GM18951 (cell line): ENCODE measurements around the gene RAB9A.
"Not testable (repeated sequence)": the region's sequence is repeated elsewhere in the genome, so short reads cannot be mapped to it uniquely, and the experiment has no call there.

Experiments used
- POLR2A ChIP-seq: IDR thresholded peaks from 4 replicates; pipeline ENCODE4 v1.6.1; 2011; ENCODE audit warnings: mild to moderate bottlenecking; ENCODE audit not compliant: insufficient read length, insufficient read depth; ENCODE audit errors: extremely low read depth
- in situ Hi-C: fragments of 300-500 bp; cut with MboI; formaldehyde crosslinking; loops from one replicate; pipeline ENCODE4 v1.12.0; 2022; ENCODE audit warnings: low sequenced_read_pairs, mixed read lengths, inconsistent platforms; ENCODE audit not compliant: unreplicated experiment

The RAB9A gene

DNA sequence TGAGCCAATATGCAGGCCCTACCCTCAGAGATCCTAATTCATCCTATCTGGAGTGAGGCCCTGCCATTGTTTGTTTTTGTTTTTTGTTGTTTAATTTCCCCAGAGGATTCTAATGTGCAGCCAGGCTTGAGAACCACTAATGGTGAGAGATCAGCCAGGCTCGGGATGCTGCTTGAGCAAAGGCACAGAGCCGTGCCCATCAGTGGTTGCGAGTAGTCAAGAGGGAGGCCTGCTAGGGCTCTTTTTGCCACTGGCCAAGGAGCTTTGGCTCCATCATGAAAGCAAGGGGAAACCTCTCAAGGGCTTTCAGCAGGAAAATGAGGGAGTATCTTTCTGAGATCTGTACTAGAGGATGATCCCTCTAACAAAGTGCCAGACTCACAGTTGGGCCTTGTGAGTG lies 33.3 kb upstream of the RAB9A start:
- TF ChIP-seq POLR2A, result no peak
- in situ Hi-C loops, result loop anchor here (10.0 kb wide), 1 partner anchor 369 kb away; the partner anchor contains the start of gene GEMIN8

DNA sequence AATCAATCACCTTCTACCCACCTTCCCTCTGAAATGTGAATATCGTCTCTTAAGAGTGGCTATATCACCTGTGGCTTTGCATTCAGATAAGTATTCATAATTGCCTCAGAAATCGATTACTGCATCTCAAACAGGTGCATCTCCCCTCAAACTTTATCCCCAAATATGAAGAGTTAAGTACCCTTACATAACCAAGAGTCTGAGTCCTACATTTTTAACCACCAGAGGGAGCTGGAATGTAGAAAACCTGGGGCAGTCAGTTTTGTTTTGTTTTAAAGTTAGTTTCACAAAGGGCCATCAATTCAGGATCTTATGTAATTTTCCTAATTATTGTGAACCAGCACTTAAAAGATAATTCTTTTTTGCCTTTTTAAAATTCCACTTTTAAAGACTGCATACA lies 30.3 kb upstream of the RAB9A start:
- in situ Hi-C loops, result loop anchor here (10.0 kb wide), 1 partner anchor 366 kb away; the partner anchor contains the start of gene GEMIN8

DNA sequence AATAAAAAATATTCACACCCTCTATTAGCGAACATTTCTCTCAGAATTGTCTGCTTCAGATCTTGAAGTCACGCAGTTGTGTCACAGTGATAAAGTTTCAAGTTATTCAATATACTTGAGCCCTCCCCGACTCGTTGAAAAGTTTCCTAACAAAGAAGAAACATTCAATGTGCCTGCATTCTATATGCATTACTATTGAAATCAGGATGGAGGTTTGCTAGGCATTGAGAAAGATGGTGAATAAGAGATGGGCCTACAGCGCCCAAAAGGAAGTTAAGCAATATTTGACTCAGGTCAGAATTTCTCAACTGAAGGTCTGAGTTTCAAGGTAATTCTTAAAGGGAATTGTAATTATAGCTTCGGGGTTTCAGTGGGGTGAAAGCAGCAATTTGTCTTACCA lies 29.9 kb upstream of the RAB9A start:
- in situ Hi-C loops, result loop anchor here (10.0 kb wide), 1 partner anchor 366 kb away; the partner anchor contains the start of gene GEMIN8
- no peak for TF ChIP-seq POLR2A

More for the DNA sequence above, 30.3 kb upstream of the RAB9A start:
- TF ChIP-seq POLR2A, result no peak

DNA sequence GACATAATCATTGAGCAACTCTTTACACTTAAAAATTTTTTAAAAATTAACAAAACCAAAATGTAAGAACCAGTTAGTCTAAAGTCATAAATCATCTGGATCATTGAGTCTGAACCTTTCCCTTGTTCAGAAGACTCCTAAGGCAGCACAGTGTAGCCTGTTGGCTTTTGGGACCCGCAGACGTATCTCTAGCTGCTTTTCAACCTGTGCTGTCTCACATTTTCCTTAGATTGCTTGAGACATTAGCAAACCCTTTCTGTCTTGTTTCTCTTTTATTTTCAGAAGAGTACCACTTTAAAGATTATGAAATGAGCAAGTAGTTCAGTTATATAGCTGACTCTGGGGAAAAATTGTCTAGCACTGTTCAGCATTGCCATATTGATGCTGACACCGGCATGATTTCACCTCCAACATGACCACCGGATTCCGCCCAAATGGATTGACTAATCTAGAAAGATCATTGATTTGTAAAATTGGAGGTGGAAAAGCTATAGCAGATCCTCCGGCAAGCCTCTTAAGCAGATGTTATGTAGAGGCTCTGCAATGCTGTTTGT lies 27.1 kb upstream of the RAB9A start:
- no peak for TF ChIP-seq POLR2A
- in situ Hi-C loops, result loop anchor here (5.0 kb wide), 2 partner anchors 35 to 85 kb away; no protein-coding TSS in a partner anchor

DNA sequence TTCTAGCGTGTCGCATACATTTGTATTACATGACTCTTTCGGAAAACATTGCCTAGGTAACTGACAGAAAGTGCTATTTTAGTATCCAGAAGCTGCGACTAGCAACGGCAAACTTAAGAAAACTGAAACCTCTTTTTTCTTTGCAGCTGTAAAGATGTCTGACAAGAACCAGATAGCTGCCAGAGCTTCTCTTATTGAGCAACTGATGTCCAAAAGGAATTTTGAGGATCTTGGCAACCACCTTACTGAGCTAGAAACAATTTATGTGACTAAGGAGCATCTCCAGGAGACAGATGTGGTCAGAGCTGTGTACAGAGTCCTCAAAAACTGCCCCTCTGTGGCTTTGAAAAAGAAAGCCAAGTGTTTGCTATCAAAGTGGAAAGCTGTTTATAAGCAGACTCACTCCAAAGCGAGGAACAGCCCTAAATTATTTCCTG lies 26.6 kb upstream of the RAB9A start:
- TF ChIP-seq POLR2A, result no peak
- in situ Hi-C loops, result loop anchor here (5.0 kb wide), 2 partner anchors 35 to 85 kb away; no protein-coding TSS in a partner anchor

DNA sequence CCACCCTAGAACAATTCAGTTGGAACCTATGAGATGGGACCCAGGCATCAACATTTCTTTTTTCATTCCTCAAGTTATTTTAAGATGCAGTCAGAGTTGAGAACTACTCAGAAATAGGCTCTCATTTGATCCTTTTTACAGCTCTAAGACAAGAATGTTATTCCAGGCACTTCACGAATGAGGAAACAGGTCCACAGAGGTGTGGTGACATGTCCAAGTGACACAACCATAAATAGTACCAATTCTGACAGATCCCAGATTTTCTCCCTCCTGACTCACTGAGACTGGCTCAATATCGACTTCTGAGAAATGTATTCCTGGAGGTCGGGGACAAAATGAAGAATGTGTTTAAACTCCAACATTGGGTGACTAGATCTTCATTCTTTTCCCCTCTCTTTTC lies 24.9 kb upstream of the RAB9A start:
- no peak for TF ChIP-seq POLR2A
- in situ Hi-C loops, result loop anchor here (5.0 kb wide), 2 partner anchors 33 to 83 kb away; no protein-coding TSS in a partner anchor

DNA sequence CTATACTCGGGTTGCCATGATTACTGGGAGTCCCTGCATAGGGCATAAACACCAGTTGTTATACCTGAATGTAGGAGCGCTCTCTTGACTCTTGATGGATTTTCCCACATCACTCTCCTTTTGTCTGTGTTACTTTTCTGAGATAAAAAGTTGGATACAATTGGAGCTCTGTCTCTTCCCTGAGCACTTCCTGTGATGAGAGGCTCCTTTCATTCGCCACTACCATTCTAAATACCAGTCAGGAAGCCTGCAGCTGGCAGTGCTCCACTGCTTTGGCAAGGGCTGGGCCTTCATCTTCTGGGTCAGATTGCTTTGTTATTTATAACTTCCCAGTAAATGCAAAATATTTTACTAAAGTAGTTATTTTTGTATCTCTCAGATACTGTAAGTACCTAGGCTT lies 22.1 kb upstream of the RAB9A start:
- in situ Hi-C loops, result no loop called here
- TF ChIP-seq POLR2A, result no peak

DNA sequence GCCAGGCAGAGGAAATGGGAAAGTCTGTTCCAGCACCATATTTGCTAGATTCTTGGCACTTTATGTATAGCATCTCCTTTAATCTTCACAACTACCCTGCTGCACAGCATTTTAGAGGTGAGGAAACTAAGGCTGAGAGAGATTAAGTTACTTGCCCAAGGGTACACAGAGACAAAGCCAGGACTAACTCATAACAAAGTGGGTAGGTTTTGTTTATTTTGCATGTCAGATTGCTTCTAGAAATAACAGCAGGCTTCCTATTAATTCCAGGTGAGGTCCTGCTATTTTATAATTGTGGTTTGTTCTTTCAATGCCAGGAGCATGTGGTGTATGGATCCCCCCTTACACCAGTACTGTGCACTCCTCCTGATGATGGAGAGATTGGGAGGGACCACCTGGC lies 21.0 kb upstream of the RAB9A start:
- in situ Hi-C loops, result no loop called here
- TF ChIP-seq POLR2A, result no peak

DNA sequence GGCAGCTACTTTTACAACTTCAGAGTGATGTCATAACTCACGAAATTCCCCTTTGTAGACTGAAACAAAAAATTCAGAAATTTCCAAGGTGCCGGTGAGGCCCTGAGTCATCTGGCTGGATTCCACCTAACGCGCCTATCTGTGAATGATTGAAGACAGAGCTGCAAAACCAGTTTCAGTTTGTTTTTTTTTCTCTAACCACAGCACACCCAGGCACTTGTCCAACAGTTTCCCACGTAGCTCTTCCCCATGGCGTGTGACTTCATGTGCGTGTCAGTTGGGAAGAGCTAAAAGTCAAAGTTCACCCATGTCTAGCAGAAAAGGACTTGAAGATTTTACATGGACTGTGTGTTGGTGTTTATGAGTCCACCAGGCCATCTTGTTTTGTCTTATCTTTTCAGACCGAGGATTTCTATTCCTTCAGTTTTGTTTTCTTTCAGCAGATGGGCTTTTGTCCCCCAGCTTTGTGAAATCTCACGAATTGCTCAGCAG lies 19.6 kb upstream of the RAB9A start:
- TF ChIP-seq POLR2A, result no peak
- in situ Hi-C loops, result no loop called here

DNA sequence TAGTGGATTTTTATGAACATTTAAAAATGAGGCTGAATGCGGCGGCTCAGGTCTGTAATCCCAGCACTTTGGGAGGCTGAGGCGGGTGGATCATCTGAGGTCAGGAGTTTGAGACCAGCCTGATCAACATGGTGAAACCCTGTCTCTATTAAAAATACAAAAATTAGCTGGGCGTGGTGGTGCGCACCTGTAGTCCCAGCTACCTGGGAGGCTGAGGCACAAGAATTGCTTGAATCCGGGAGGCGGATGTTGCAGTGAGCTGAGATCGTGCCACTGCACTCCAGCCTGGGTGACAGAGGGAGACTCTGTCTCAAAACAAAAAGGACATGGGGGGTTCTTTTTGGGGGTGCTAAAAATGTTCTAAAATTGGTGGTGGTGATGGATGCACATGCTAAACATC lies 19.2 kb upstream of the RAB9A start:
- in situ Hi-C loops, result not testable (repeated sequence)

DNA sequence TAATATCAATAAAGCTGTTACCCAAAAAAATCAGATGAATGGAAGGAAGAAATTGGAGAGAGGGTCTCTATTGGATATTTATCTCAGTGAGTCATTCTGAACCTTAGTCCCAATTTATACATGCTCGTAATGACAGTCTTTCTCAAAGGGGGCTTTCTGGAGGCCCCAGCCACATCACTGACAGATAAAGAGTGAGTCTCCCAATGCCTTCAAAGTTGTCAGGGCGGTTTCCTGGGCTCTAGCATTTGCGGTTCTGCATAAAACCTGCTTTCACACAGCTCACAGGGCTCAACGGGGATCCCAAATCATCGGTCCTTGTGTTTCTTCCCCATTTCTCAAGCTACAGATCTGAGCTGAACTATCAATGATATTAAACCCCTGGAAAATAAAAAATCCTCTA lies 18.7 kb upstream of the RAB9A start:
- in situ Hi-C loops, result no loop called here
- no peak for TF ChIP-seq POLR2A

DNA sequence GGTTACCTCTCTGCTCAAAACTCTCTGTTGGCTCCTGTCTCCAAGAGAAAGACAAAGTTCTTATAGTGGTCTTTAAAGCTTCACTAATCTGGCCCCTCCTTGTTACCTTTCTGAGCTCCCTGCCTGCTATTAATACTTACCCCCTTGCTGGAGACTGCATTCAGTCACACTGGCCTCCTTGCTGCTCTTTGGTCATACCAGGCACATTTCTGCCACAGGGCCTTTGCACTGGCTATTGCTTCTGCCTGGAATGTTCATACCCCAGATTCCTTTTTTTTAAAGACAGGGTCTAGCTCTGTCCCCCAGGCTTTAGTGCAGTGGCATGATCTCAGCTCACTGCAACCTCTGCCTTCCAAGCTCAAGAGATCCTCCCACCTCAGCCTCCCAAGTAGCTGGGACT lies 15.9 kb upstream of the RAB9A start:
- TF ChIP-seq POLR2A, result no peak
- in situ Hi-C loops, result no loop called here

DNA sequence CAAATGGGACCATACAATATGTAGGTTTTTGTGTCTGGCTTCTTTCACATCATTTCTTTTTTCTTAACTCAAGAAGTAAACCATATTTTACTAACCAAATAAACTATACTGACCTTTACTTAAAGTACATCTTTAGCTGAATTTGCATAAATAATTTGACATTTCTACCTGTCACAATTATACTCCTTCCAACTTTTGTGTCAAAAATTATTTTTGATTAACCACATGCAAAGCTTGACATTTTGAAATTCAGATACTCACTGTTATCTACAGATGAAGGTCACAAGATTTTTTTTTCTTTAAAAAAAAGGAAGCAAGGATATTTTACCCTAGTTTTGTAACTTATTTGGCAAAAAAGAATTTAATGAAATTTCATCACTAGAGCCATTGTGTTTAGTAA lies 12.0 kb upstream of the RAB9A start:
- no peak for TF ChIP-seq POLR2A
- in situ Hi-C loops, result no loop called here

DNA sequence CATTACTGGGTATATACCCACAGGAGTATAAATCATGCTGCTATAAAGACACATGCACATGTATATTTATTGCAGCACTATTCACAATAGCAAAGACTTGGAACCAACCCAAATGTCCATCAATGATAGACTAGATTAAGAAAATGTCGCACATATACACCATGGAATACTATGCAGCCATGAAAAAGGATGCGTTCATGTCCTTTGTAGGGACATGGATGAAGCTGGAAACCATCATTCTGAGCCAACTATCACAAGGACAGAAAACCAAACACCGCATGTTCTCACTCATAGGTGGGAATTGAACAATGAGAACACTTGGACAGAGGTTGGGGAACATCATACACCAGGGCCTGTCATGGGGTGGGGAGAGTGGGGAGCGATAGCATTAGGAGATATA lies 9.2 kb upstream of the RAB9A start:
- in situ Hi-C loops, result not testable (repeated sequence)

DNA sequence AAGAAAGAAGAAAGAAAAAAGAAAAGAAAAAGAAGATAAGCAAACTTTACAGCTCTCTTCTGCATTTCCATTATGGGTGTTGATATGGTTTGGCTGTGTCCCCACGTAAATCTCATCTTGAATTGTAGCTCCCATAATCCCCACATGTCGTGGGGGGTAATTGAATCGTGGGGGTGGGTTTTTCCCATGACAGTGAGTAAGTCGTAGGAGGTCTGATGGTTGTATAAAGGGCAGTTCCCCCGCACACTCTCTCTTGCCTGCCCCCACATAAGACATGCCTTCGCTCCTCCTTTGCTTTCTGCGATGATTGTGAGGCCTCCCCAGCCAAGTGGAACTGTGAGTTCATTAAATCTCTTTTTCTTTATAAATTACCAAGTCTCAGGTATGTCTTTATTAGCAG lies 7.3 kb upstream of the RAB9A start:
- in situ Hi-C loops, result no loop called here
- no peak for TF ChIP-seq POLR2A
